NB4 (cell line): ENCODE results near the gene KLF17.

ENCODE experiments used
- CTCF ChIP-seq: IDR thresholded peaks from one replicate; pipeline ENCODE4 v1.5.1; 2012; ENCODE audit warnings: low read depth, low read length
- MYC ChIP-seq: IDR thresholded peaks from 2 replicates; pipeline ENCODE4 v1.6.1; 2011; ENCODE audit warnings: low read depth, low read length
- POLR2A ChIP-seq: IDR thresholded peaks from 2 replicates; pipeline ENCODE4 v1.6.1; 2011; ENCODE audit warnings: mild to moderate bottlenecking; ENCODE audit not compliant: insufficient read length; ENCODE audit errors: extremely low read depth
- TF ChIP-seq, protein P1 (sequence below): IDR thresholded peaks from 2 replicates; pipeline ENCODE4 v1.6.1; 2011; ENCODE audit warnings: low read depth, low read length

GRCh38 chr1:44146536-44147361 lies 28.1 kb downstream of the KLF17 start:
- TF ChIP-seq CTCF (no peak), POLR2A (no peak), MYC (no peak)
- TF ChIP-seq, protein P1, sequence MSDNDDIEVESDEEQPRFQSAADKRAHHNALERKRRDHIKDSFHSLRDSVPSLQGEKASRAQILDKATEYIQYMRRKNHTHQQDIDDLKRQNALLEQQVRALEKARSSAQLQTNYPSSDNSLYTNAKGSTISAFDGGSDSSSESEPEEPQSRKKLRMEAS, result no peak
